K562 (cell line): ENCODE measurements around the gene KCTD12. TPM values are rescaled to one million over a fixed set of nuclear protein-coding genes. Genes with fewer than 3 reads are reported as not detected.

ENCODE experiments used
- ATAC-seq: fragments of 200-7000 bp; cut with Tn5 transposase; 3 replicates; pipeline ENCODE4 v1.9.1; 2020; ENCODE audit warnings: moderate library complexity
- BruUV-seq: library from RNA; stranded (reverse); fragments of 400-500 nt; replicated peaks from 2 replicates; lab custom pipeline; 2021; lab: Mats Ljungman, UMichigan
- CTCF ChIA-PET: fragments of 300-600 bp; formaldehyde crosslinking; extraction: SDS; loops from one replicate; lab custom pipeline; 2021; ENCODE audit warnings: low intra/inter-chr PET ratio; lab: Yijun Ruan, JAX
- POLR2A ChIA-PET: fragments of 300-600, 350-650 bp; sonication (Branson Sonifier 250); formaldehyde crosslinking; extraction: SDS; loops from one replicate; lab custom pipeline; 2021; ENCODE audit warnings: antibody characterized with exemption, inconsistent platforms; lab: Yijun Ruan, JAX
- DNase-seq, 4 experiments: peaks; one replicate each; pipeline versions ENCODE4 v3.0.0 to v3.0.0-alpha.2; 2011 to 2018; ENCODE audit warnings: low spot score in 3 of 4, mixed read lengths in 3 of 4; ENCODE audit errors: extremely low read depth in 1 of 4
- FAIRE-seq: peaks from 2 replicates; lab custom pipeline; 2011; peaks lifted over from hg19 to GRCh38; lab: Jason Lieb, UNC
- H2AFZ ChIP-seq: 2 replicates; pipeline ENCODE4 v1.6.0; 2011; ENCODE audit warnings: low read depth, low read length, control low read depth, inconsistent platforms
- H3K27ac ChIP-seq: fragments of 200-600 bp; 3 replicates; pipeline ENCODE4 v1.8.0; 2011; ENCODE audit warnings: low read depth, mild to moderate bottlenecking, control low read depth, inconsistent platforms, low read length, moderate library complexity, mixed read lengths; ENCODE audit errors: extremely low read depth
- H3K27me3 ChIP-seq, 2 experiments: fragments of 300-600 bp in 1 of 2; 2 replicates in 1 of 2; 3 replicates in 1 of 2; pipeline versions ENCODE4 v1.6.0 to v1.8.0; 2011; ENCODE audit warnings: inconsistent platforms in 2 of 2, low read length in 2 of 2, mild to moderate bottlenecking in 1 of 2, mixed read lengths in 1 of 2, moderate library complexity in 1 of 2; ENCODE audit not compliant: control insufficient read depth in 2 of 2, insufficient read depth in 2 of 2
- H3K36me3 ChIP-seq: fragments of 300-600 bp; 3 replicates; pipeline ENCODE4 v1.8.0; 2011; ENCODE audit warnings: mild to moderate bottlenecking, low read length, inconsistent platforms; ENCODE audit not compliant: control insufficient read depth, insufficient read depth
- H3K4me1 ChIP-seq, 2 experiments: fragments of 200-600 bp in 1 of 2; replicated peaks in 1 of 2; 2 replicates in 1 of 2; 3 replicates in 1 of 2; pipeline versions ENCODE4 v1.5.1 to v1.8.0; 2011; ENCODE audit warnings: inconsistent platforms in 2 of 2, low read length in 2 of 2, mild to moderate bottlenecking in 1 of 2, mixed read lengths in 1 of 2, moderate library complexity in 1 of 2; ENCODE audit not compliant: control insufficient read depth in 2 of 2, insufficient read depth in 2 of 2
- H3K4me2 ChIP-seq: 2 replicates; pipeline ENCODE4 v1.6.1; 2011; ENCODE audit warnings: low read length, control low read depth, inconsistent platforms, mixed read lengths; ENCODE audit not compliant: insufficient read depth
- H3K4me3 ChIP-seq: fragments of 200-600 bp; sonication (generic), shearing (Covaris generic); 2 replicates; pipeline ENCODE4 v1.5.1; 2016; ENCODE audit warnings: control low read depth, inconsistent platforms
- H3K79me2 ChIP-seq: fragments of 200-600 bp; 3 replicates; pipeline ENCODE4 v1.8.0; 2011; ENCODE audit warnings: low read length, inconsistent platforms; ENCODE audit not compliant: control insufficient read depth, insufficient read depth
- H3K9ac ChIP-seq, 2 experiments: 2 replicates each; pipeline versions ENCODE4 v1.6.0 to v1.6.1; 2011; ENCODE audit warnings: low read depth in 2 of 2, low read length in 2 of 2, control low read depth in 1 of 2, inconsistent platforms in 1 of 2, mild to moderate bottlenecking in 1 of 2, mixed read lengths in 1 of 2; ENCODE audit not compliant: insufficient read depth in 1 of 2
- H3K9me1 ChIP-seq: one replicate; pipeline ENCODE4 v1.6.0; 2011; ENCODE audit warnings: inconsistent platforms, mild to moderate bottlenecking, low read length, moderate library complexity; ENCODE audit not compliant: control insufficient read depth, insufficient read depth
- H3K9me3 ChIP-seq: replicated peaks from 2 replicates; pipeline ENCODE4 v1.5.1; 2011; ENCODE audit warnings: low read depth, low read length, inconsistent platforms; ENCODE audit not compliant: control insufficient read depth, insufficient read depth
- H4K20me1 ChIP-seq: replicated peaks from 2 replicates; pipeline ENCODE4 v1.6.1; 2011; ENCODE audit warnings: low read length, inconsistent platforms, mixed read lengths; ENCODE audit not compliant: control insufficient read depth, insufficient read depth
- E2F8 ChIP-seq: fragments of 450-650 bp; IDR thresholded peaks from 2 replicates; pipeline ENCODE4 v1.7.1; 2018; ENCODE audit warnings: mild to moderate bottlenecking, low read depth; ENCODE audit not compliant: partially characterized antibody
- ELF1 ChIP-seq: fragments of 200-800 bp; sonication (Bioruptor generic); IDR thresholded peaks from 2 replicates; pipeline ENCODE4 v1.6.1; 2016; ENCODE audit warnings: missing genetic modification characterization, missing compliant biosample characterization
- NFE2 ChIP-seq: IDR thresholded peaks from 2 replicates; pipeline ENCODE4 v1.6.1; 2014; ENCODE audit warnings: antibody characterized with exemption, low read depth
- NFE2L1 ChIP-seq: fragments of 450-650 bp; IDR thresholded peaks from 2 replicates; pipeline ENCODE4 v1.6.1; 2016; ENCODE audit warnings: missing genetic modification characterization, low read depth, mild to moderate bottlenecking, missing compliant biosample characterization, moderate library complexity, borderline replicate concordance
- WGBS: fragments of 100-300 bp; shearing (Covaris generic); methylation state at CpG from one replicate; pipeline ENCODE4 v1.1.6; 2016; ENCODE audit warnings: low coverage, mixed read lengths; ENCODE audit not compliant: insufficient coverage; ENCODE audit errors: missing lambda C conversion rate; 5-methylcytosine and 5-hydroxymethylcytosine counted together
- in situ Hi-C: fragments of 300-500 bp; cut with MboI; formaldehyde crosslinking; loops from 4 replicates; pipeline ENCODE4 v1.15.0; 2018; ENCODE audit warnings: inconsistent platforms, mixed read lengths
- intact Hi-C: fragments of 100-400 bp; cut with micrococcal nuclease; formaldehyde crosslinking; loops from 2 replicates; pipeline ENCODE4 v1.14.2; 2022
- polyA plus RNA-seq, 8 experiments: library from polyadenylated mRNA; depleted of rRNA in 4 of 8; stranded (reverse) in 5 of 8; unstranded in 3 of 8; fragments of >200 nt; fragmentation: Nextera tagmentation in 2 of 8; fragmentation: Illumina TruSeq in 1 of 8; extraction: Ambion mirVana in 2 of 8; extraction: Trizol in 1 of 8; gene quantifications; 2 replicates each; pipeline versions ENCODE4 v1.2.1 to v1.2.3, GENCODE V29; 2011 to 2014; ENCODE audit warnings: inconsistent platforms in 1 of 8, missing spikeins in 1 of 8
- total RNA-seq, 7 experiments: library from RNA; depleted of rRNA in 6 of 7; stranded (reverse); fragments of >200 nt in 6 of 7; fragmentation: Illumina TruSeq in 2 of 7; extraction: Trizol in 2 of 7; gene quantifications; 2 replicates each; pipeline versions ENCODE4 v1.2.1 to v1.2.3, GENCODE V29; 2011 to 2021; ENCODE audit warnings: low replicate concordance in 1 of 7

KCTD12 gene
- total and polyA plus RNA-seq, 9 of the 15 experiments (the other 6 are each of a cell fraction or from before 2014, with no cell fraction given): 0.14 to 0.93 (median 0.32) TPM

GRCh38 chr13:76886292-76887075, at the start of gene KCTD12 (continued):
- no peak for TF ChIP-seq E2F8

- FAIRE-seq: no peak
- H4K20me1 ChIP-seq: no peaks in the 10 kb centered on the region
- CTCF ChIA-PET: no interaction called here
Measured at GRCh38 chr13:76934671-76935070, 48.5 kb upstream of the KCTD12 start.

More at GRCh38 chr13:76934671-76935070, 48.5 kb upstream of the KCTD12 start:
- POLR2A ChIA-PET: no interaction called here
- Histone ChIP-seq H3K4me1 (no peaks in the 10 kb centered on the region), H3K79me2 (no peaks in the 10 kb centered on the region), H3K27ac (no peak overlapping the region), H3K27me3 (no peaks in the 10 kb centered on the region; a peak in 1 of 5 replicates), H3K9me3 (no peaks in the 10 kb centered on the region), H2AFZ (no peak overlapping the region)
- DNase-seq: no peak
- WGBS: 9% methylated on average over 1 of the region's 1 CpG
- ATAC-seq: no peak
- no peak for TF ChIP-seq NFE2L1 (tag)
- TF ChIP-seq ELF1 (tag): no peak
- TF ChIP-seq NFE2: no peak
- TF ChIP-seq, all 486 proteins: peak for 0
- Histone ChIP-seq H3K36me3 (no peaks in the 10 kb centered on the region), H3K4me2 (no peak overlapping the region), H3K4me3 (no peak overlapping the region), H3K9me1 (no peaks in the 10 kb centered on the region), H3K9ac (no peak overlapping the region)
- in situ Hi-C loops: no loop called here
- intact Hi-C loops: no loop called here
- BruUV-seq: no TSS peak
